GM10266 (cell line): ENCODE results near the gene ITPK1.
"Not testable (repeated sequence)": the region's sequence is repeated elsewhere in the genome, so short reads cannot be mapped to it uniquely, and the experiment has no call there.

Experiments used
- DNase-seq: peaks from one replicate; pipeline ENCODE4 v3.0.0; 2012; ENCODE audit errors: extremely low spot score
- TF ChIP-seq, protein P1 (sequence below): IDR thresholded peaks from 2 replicates; pipeline ENCODE4 v1.5.1; 2012; ENCODE audit warnings: mild to moderate bottlenecking, low read depth; ENCODE audit not compliant: control insufficient read depth, insufficient read depth; ENCODE audit errors: missing control alignments

ITPK1 gene

DNA sequence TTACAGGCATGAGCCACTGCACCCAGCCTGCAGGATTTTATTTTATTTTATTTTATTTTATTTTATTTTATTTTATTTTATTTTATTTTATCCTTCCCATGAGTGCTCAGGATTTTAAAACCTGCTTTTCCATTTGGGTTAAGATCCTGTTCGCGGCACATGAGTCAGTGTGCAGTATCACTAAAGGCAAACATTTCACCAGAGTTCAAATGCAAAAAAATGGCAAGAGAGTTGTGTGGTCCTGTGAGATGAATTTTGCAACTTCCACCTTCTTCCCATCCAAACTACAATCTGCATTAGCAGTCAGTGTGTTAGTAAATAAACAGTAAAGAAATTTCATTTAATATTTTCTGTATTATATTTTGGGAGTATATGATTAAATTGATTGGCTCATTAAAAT, 39.9 kb upstream of the ITPK1 start:
- TF ChIP-seq, protein P1, sequence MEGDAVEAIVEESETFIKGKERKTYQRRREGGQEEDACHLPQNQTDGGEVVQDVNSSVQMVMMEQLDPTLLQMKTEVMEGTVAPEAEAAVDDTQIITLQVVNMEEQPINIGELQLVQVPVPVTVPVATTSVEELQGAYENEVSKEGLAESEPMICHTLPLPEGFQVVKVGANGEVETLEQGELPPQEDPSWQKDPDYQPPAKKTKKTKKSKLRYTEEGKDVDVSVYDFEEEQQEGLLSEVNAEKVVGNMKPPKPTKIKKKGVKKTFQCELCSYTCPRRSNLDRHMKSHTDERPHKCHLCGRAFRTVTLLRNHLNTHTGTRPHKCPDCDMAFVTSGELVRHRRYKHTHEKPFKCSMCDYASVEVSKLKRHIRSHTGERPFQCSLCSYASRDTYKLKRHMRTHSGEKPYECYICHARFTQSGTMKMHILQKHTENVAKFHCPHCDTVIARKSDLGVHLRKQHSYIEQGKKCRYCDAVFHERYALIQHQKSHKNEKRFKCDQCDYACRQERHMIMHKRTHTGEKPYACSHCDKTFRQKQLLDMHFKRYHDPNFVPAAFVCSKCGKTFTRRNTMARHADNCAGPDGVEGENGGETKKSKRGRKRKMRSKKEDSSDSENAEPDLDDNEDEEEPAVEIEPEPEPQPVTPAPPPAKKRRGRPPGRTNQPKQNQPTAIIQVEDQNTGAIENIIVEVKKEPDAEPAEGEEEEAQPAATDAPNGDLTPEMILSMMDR, result no peak

DNA sequence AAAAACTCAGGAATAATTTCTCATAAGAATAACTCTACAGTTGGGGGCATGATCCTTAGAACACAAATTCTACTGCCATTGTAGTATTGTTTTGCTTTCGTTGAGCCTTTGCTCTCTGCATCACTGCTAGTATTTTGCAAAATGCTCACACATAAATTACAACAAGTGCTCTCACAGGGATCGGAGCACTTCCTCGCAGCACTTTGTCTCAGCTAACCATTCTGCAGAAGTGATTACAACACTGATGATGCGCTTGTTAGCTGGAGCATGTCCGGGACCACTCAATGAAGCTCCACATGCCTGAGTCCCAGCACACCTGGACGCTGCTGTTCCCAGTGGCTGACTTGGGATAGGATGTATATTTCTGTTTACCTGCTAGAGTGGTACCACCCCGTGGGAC, 37.4 kb upstream of the ITPK1 start:
- no peak for DNase-seq
- TF ChIP-seq, protein P1, result no peak

More for the DNA sequence above, 39.9 kb upstream of the ITPK1 start:
- DNase-seq, result no peak

DNA sequence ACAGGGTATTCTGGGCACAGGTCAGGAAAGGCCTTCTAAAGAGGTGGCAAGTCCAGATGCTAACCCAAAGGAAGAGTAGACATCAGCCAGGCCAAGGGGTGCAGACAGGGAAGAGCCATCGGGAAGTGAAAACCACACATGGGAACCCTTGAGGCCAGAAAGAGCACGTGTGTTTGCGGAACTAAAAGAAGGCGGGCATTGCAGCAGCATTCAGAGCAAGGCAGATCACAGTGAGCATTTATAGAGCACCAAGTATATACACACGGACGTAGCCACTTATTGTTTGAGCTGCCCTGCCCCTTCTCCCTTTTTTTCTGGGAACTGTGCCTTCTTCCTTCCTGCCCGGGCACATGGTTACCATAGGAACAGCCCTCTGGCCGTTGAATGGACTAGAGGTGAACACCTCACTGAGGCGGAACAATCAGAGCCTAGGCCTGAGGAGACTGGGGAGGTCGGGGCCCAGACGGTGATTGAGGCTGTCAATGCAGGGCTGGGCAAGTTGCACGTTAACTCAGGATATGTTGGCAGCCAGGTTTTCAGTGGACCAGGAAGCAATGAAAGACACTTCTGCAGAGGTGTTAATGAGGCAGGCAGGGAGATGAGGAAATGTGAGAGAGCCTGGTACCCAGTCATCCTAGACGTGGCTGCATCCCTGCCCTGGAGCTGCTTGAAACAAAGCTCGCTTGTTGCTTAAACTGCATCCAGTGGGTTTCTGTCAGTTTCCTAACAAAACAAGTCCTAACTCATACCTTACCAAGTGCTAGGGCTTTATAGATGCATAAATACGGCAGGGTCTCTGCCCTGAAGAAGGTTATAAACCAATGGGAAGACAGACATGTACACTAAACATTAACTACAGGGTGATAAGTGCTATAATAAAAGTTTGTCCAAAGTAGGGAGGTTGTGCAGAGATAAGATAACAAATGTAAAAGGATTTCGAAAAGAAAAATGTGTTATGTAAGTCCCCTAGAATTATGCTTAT, 34.8 kb upstream of the ITPK1 start:
- TF ChIP-seq, protein P1, result no peak
- DNase-seq, result no peak

DNA sequence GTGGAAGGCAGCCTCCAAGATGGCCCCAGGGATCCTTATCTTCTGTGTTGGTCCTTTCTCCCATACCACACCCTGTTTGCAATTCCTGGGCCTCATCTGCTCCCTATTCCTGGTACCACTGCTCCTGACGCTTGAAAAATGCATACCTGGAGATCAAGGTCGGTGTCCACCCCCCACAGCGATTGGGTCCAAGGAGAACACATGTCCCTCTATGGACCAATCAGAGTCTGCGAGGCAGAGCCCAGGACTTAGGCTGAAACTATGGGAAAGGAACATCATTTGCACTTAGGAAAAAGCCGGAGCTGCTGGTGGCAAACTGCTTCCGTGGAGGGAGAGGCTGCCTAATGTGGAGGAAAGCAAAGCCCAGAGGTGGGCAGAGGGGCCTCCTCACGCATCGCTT, 33.3 kb upstream of the ITPK1 start:
- no peak for DNase-seq
- TF ChIP-seq, protein P1, result no peak

DNA sequence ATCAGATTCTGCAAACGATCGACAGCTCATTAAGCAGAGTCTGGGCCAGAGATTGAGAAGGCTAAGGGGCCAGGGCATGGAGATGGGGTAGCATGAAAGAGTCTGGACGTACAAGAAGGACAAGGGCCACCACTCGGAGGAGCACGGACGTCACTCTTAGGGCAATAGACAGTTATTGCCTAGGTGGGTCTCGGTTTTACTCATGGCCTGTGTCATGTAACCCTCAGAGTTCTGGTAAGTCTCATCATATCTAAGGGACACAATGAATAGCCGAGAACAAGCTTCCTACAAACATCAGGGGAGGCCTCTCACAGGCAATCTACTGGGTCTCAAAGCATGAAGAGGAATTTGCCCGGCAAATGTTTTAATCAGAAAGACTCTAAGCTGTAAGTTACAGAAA, 30.4 kb upstream of the ITPK1 start:
- no peak for DNase-seq
- TF ChIP-seq, protein P1, result no peak

DNA sequence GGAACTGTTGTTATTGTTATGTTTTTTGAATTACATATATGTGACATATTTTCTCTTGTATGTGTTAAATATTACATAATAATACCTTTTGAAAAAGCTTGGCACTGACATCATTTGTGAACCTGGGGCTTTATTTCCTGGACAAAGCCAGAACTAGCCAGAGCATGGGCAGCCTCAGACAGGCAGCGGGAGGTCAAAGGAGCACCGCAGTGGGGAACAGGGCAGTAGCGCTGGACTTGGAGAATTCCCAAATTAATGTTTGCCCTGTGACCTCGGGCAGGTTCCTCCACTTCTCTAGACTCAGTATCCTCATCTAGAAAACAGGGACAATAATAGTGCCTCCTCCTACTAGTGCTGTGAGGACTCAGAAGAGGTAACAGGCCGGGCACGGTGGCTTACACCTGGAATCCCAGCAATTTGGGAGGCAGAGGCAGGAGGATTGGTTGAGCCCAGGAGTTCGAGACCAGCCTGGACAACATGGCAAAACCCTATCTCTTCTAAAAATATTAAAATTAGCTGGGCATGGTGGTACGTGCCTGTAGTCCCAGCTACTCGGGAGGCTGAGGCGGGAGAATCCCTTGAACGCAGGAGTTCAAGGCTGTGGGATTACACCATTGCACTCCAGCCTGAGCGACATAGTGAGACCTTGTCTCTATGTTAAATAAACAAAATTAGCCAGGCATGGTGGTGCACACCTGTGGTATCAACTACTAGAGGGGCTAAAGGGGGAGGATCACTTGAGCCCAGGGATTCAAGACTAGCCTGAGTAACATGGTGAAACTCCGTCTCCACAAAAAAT, 27.3 kb upstream of the ITPK1 start:
- no peak for DNase-seq
- TF ChIP-seq, protein P1, result no peak

DNA sequence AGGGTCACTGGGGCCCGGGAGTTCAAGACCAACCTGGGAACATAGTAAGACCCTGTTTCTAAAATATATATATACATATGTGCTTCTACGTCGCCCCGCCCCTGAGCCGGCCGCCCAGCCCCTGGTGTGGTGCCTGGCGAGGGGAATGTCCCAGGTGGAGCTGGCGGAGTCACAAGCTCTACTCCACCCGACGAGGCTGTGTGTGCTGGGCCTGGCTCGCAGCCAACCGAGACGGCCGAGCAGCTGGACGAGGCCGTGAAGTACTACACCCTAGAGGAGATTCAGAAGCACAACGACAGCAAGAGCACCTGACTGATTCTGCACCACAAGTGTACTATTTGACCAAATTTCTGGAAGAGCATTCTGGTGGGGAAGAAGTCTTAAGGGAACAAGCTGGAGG, 22.1 kb upstream of the ITPK1 start:
- DNase-seq, result no peak
- TF ChIP-seq, protein P1, result no peak

DNA sequence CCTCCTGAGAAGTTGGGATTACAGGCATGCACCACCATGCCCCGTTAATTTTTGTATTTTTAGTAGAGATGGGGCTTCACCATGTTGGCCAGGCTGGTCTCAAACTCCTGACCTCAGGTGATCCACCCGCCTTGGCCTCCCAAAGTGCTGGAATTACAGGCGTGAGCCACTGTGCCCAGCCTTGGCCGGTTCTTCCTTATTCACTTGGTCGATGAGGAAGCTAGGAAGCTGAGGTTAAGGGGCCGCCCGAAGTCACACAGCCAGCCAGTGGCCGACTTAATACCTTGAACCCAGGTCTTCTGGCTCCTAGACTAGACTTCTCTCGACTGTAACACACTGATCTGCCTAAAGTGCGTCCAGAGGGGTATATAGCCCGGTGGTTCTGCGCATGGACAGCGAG, 20.8 kb upstream of the ITPK1 start:
- not testable (repeated sequence) for DNase-seq
